Natural killer cell (primary cell): ENCODE measurements around the gene MED16. TPM values are rescaled to one million over a fixed set of nuclear protein-coding genes. Genes with fewer than 3 reads are reported as not detected.

ENCODE experiments used
- ATAC-seq, 3 donors: fragments of 150-1000 bp in 2 of 3; fragments of 200-7000 bp in 1 of 3; cut with Tn5 transposase; 1 replicate in 1 of 3; 2 replicates in 2 of 3; pipeline ENCODE4 v1.10.0; 2021; ENCODE audit warnings: mild to moderate bottlenecking in 2 of 3, moderate library complexity in 2 of 3
- DNase-seq, 2 donors: peaks; one replicate each; pipeline versions ENCODE4 v3.0.0 to v3.0.0-alpha.2; 2013 to 2021; ENCODE audit warnings: mixed read lengths in 1 of 2
- H3K27ac ChIP-seq: one replicate; pipeline ENCODE4 v1.5.1; 2013; ENCODE audit warnings: mild to moderate bottlenecking, low read length
- H3K27me3 ChIP-seq: one replicate; pipeline ENCODE4 v1.6.1; 2013; ENCODE audit warnings: low read length; ENCODE audit not compliant: control insufficient read depth, insufficient read depth
- H3K36me3 ChIP-seq: one replicate; pipeline ENCODE4 v1.6.1; 2013; ENCODE audit warnings: low read length; ENCODE audit not compliant: control insufficient read depth, insufficient read depth
- H3K4me1 ChIP-seq: one replicate; pipeline ENCODE4 v1.6.1; 2013; ENCODE audit warnings: low read length; ENCODE audit not compliant: control insufficient read depth, insufficient read depth
- H3K4me3 ChIP-seq: one replicate; pipeline ENCODE4 v1.5.1; 2013; ENCODE audit warnings: low read length
- H3K9me3 ChIP-seq: one replicate; pipeline ENCODE4 v1.6.1; 2013; ENCODE audit warnings: low read length; ENCODE audit not compliant: control insufficient read depth, insufficient read depth
- H3K27ac Mint-ChIP-seq, 2 donors: one replicate each; pipeline ENCODE4 v1.8.0; 2022; ENCODE audit warnings: mild to moderate bottlenecking in 2 of 2, mixed read lengths in 2 of 2, moderate library complexity in 1 of 2
- H3K27me3 Mint-ChIP-seq, 2 donors: one replicate each; pipeline ENCODE4 v1.8.0; 2022; ENCODE audit warnings: low read depth in 2 of 2, mixed read lengths in 2 of 2
- H3K36me3 Mint-ChIP-seq: one replicate; pipeline ENCODE4 v1.8.0; 2022; ENCODE audit warnings: mixed read lengths
- H3K4me1 Mint-ChIP-seq, 2 donors: one replicate each; pipeline ENCODE4 v1.8.0; 2022; ENCODE audit warnings: mixed read lengths in 2 of 2
- H3K4me3 Mint-ChIP-seq: one replicate; pipeline ENCODE4 v1.8.0; 2022; ENCODE audit warnings: mild to moderate bottlenecking, moderate library complexity, mixed read lengths
- H3K9me3 Mint-ChIP-seq, 2 donors: one replicate each; pipeline ENCODE4 v1.8.0; 2022; ENCODE audit warnings: mixed read lengths in 2 of 2
- WGBS: methylation state at CpG from one replicate; pipeline ENCODE4 v1.1.7; 2013; ENCODE audit warnings: missing lambda C conversion rate; ENCODE audit not compliant: insufficient coverage; 5-methylcytosine and 5-hydroxymethylcytosine counted together
- intact Hi-C: fragments of 100-400 bp; cut with micrococcal nuclease; formaldehyde crosslinking; loops from one replicate; pipeline ENCODE4 v1.14.2; 2022
- total RNA-seq, 4 donors: library from RNA; stranded (reverse); fragments of 120-200 nt in 1 of 4; gene quantifications; one replicate each; pipeline versions ENCODE4 v1.2.3 to v1.2.4, GENCODE V29; 2013 to 2022
- TF ChIP-seq, protein P1 (sequence below): fragments of 200-600 bp; IDR thresholded peaks from one replicate; pipeline ENCODE4 v1.8.0; 2022; ENCODE audit warnings: antibody characterized with exemption

Gene MED16
- total RNA-seq, 3 donors from 2014 or later (not counting 1 experiment from before 2014, with no cell fraction given): 44.2 to 50.1 (median 44.7) TPM

DNA sequence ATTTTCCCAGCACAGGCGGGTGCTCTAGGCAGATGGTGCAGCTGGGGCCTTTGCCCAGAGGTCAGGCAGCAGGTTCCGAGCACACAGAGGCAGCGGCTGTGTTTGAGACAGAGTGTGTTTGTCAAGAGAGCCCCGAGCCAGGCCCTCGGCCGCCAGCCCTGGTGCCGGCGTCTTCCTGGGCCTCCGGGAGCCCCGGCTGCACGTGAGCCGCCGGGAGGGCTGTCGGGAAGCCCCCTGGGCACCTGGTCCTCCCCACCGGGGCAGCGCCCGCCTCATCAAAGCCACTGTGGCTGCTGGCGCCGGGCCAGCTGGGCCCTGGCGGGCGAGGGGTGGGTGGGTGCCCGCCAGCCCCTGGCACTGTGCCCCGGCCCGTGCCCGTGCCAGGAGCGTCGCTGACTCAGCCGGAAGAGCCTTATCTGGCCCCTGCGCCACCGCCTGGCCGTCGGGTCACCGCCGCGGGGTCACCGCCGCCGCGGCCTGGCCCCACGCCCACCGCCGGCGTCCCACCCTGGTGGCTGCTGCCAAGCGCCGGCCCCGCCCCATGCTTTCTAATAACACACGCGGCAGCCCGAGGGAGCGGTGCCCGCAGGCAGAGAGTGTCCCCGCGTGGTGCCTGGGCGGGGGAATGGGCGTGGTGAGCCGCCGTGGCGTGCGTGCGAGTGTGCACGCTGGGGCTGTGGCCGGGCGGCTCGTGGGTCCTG is 47.8 kb upstream of the MED16 start:
- Histone ChIP-seq H3K9me3 (peaks cover 2% of the 10 kb centered on the region), H3K4me3 (peak overlapping the region; percentile 38), H3K4me1 (peaks cover 36% of the 10 kb centered on the region), H3K27me3 (no peaks in the 10 kb centered on the region), H3K27ac (peak overlapping the region; percentile 54), H3K36me3 (no peaks in the 10 kb centered on the region)
- Mint-ChIP-seq H3K27ac (peak overlapping the region; percentile 31 to 90), H3K4me3 (peak overlapping the region; percentile 89), H3K36me3 (no peaks in the 10 kb centered on the region), H3K4me1 (peaks cover 23 to 26% of the 10 kb centered on the region in 2 donors), H3K27me3 (peaks cover 0 to 3% of the 10 kb centered on the region in 2 donors), H3K9me3 (no peaks in the 10 kb centered on the region)
- WGBS: 4% methylated on average over 64 of the region's 64 CpGs
- intact Hi-C loops: no loop called here
- peak; percentile 72 to 91 for DNase-seq
- TF ChIP-seq, protein P1, sequence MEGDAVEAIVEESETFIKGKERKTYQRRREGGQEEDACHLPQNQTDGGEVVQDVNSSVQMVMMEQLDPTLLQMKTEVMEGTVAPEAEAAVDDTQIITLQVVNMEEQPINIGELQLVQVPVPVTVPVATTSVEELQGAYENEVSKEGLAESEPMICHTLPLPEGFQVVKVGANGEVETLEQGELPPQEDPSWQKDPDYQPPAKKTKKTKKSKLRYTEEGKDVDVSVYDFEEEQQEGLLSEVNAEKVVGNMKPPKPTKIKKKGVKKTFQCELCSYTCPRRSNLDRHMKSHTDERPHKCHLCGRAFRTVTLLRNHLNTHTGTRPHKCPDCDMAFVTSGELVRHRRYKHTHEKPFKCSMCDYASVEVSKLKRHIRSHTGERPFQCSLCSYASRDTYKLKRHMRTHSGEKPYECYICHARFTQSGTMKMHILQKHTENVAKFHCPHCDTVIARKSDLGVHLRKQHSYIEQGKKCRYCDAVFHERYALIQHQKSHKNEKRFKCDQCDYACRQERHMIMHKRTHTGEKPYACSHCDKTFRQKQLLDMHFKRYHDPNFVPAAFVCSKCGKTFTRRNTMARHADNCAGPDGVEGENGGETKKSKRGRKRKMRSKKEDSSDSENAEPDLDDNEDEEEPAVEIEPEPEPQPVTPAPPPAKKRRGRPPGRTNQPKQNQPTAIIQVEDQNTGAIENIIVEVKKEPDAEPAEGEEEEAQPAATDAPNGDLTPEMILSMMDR: no peak
- ATAC-seq: peak; percentile 79 to 86 (median 83)

DNA sequence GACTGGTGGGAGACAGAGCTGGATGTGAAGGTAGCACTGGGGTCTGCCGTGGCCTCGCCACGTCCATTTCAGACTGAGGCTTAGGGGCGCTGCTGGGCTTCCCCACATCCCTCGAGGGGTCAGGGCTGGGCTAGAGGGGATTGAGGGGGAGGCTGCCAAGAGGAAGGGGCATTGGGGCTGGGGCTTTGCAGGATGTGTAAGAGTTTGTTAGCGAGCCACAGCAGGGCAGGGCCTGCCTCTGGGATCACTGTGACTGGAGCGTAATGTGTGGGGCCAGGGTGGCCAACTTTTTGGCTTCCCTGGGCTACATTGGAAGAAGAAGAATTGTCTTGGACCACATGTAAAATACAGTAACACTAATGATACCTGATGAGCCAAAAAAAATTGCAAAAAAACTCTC is 46.9 kb upstream of the MED16 start:
- DNase-seq (no peak), ATAC-seq (no peak)
- Histone ChIP-seq H3K9me3 (peaks cover 2% of the 10 kb centered on the region), H3K27ac (no peak overlapping the region), H3K4me3 (no peak overlapping the region), H3K4me1 (peaks cover 41% of the 10 kb centered on the region), H3K36me3 (no peaks in the 10 kb centered on the region), H3K27me3 (no peaks in the 10 kb centered on the region)
- peak overlapping the region; percentile 89 for H3K4me3 Mint-ChIP-seq
- intact Hi-C loops: no loop called here
- peak overlapping the region; percentile 31 to 90 for H3K27ac Mint-ChIP-seq
- H3K9me3 Mint-ChIP-seq: no peaks in the 10 kb centered on the region
- H3K4me1 Mint-ChIP-seq: peaks cover 23 to 26% of the 10 kb centered on the region in 2 donors
- TF ChIP-seq, protein P1: no peak
- WGBS: 98% methylated on average over 7 of the region's 7 CpGs
- no peaks in the 10 kb centered on the region for H3K36me3 Mint-ChIP-seq
- peaks cover 0 to 3% of the 10 kb centered on the region in 2 donors for H3K27me3 Mint-ChIP-seq

DNA sequence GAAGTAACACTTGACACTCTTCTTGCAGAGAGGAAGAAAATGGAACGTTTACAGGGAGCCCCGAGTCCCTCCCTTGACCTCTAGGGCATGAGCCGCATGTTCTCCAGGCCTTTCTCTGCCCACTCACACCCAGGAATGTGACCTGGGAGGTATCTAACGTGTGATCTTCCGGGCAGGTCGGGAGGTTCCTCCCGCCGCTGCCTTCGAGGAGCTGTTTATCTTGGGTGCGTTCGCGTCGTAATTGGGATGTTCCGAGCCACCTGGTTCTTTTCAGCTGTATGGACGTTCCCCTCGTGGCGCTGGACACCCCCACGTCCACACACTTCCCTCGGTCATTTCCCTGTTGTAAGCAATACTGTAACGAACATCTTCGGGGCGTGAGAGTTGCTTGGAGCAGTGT is 46.5 kb upstream of the MED16 start:
- WGBS: 98% methylated on average over 22 of the region's 22 CpGs

More for the DNA sequence above, 46.5 kb upstream of the MED16 start:
- Histone ChIP-seq H3K4me1 (peaks cover 45% of the 10 kb centered on the region), H3K27ac (no peak overlapping the region), H3K9me3 (peaks cover 2% of the 10 kb centered on the region), H3K36me3 (no peaks in the 10 kb centered on the region), H3K27me3 (no peaks in the 10 kb centered on the region), H3K4me3 (no peak overlapping the region)
- Mint-ChIP-seq H3K27ac (peak overlapping the region in 1 of 2 donors; percentile 90), H3K27me3 (peaks cover 0 to 3% of the 10 kb centered on the region in 2 donors), H3K4me3 (peak overlapping the region; percentile 9), H3K36me3 (no peaks in the 10 kb centered on the region), H3K9me3 (no peaks in the 10 kb centered on the region), H3K4me1 (peaks cover 23 to 27% of the 10 kb centered on the region in 2 donors)
- ATAC-seq (no peak), DNase-seq (no peak)
- intact Hi-C loops: no loop called here
- TF ChIP-seq, protein P1: no peak
